Activated naive CD4-positive, alpha-beta T cell treated with Interleukin-2 at 50 U/mL for 16 hours (primary cell): ENCODE data around the gene HS6ST1.
"Not testable (repeated sequence)": the region's sequence is repeated elsewhere in the genome, so short reads cannot be mapped to it uniquely, and the experiment has no call there.

Source experiments
- DNase-seq: peaks from one replicate; pipeline ENCODE4 v3.0.0-alpha.2; 2020

HS6ST1 gene

GRCh38 chr2:128320906-128321771, 2.5 kb upstream of the HS6ST1 start:
- DNase-seq: no peak

GRCh38 chr2:128320192-128320905, 1.7 kb upstream of the HS6ST1 start:
- DNase-seq: no peak

GRCh38 chr2:128319631-128320191, 1.0 kb upstream of the HS6ST1 start:
- no peak for DNase-seq

- DNase-seq: peak; percentile 32
Observed at GRCh38 chr2:128318245-128318644, 423 bp downstream of the HS6ST1 start.

GRCh38 chr2:128317899-128318225, 806 bp downstream of the HS6ST1 start:
- not testable (repeated sequence) for DNase-seq

GRCh38 chr2:128317181-128317898, 1.3 kb downstream of the HS6ST1 start:
- peak; percentile 39 for DNase-seq

- no peak for DNase-seq
Observed at GRCh38 chr2:128316777-128317180, 1.9 kb downstream of the HS6ST1 start.

GRCh38 chr2:128315829-128316776, 2.6 kb downstream of the HS6ST1 start:
- no peak for DNase-seq

- no peak for DNase-seq
Observed at GRCh38 chr2:128315122-128315828, 3.4 kb downstream of the HS6ST1 start.

GRCh38 chr2:128314348-128315121, 4.1 kb downstream of the HS6ST1 start:
- no peak for DNase-seq

GRCh38 chr2:128313931-128314347, 4.7 kb downstream of the HS6ST1 start:
- no peak for DNase-seq

GRCh38 chr2:128313091-128313836, 5.4 kb downstream of the HS6ST1 start:
- no peak for DNase-seq

- DNase-seq: no peak
Observed at GRCh38 chr2:128312411-128312810, 6.3 kb downstream of the HS6ST1 start.

GRCh38 chr2:128311755-128312341, 6.8 kb downstream of the HS6ST1 start:
- DNase-seq: no peak

GRCh38 chr2:128311216-128311754, 7.4 kb downstream of the HS6ST1 start:
- no peak for DNase-seq

GRCh38 chr2:128310761-128311160, 7.9 kb downstream of the HS6ST1 start:
- DNase-seq: no peak

- no peak for DNase-seq
Observed at GRCh38 chr2:128310094-128310716, 8.5 kb downstream of the HS6ST1 start.

- no peak for DNase-seq
Observed at GRCh38 chr2:128309280-128310093, 9.2 kb downstream of the HS6ST1 start.
